ENCODE results near the gene CASP9.
"Not testable (repeated sequence)": the region's sequence is repeated elsewhere in the genome, so short reads cannot be mapped to it uniquely, and the experiment has no call there.

CASP9 gene

GRCh38 chr1:15525050-15526020 is 1.3 kb upstream of the CASP9 start:
- DNase-seq = no peak

DNA sequence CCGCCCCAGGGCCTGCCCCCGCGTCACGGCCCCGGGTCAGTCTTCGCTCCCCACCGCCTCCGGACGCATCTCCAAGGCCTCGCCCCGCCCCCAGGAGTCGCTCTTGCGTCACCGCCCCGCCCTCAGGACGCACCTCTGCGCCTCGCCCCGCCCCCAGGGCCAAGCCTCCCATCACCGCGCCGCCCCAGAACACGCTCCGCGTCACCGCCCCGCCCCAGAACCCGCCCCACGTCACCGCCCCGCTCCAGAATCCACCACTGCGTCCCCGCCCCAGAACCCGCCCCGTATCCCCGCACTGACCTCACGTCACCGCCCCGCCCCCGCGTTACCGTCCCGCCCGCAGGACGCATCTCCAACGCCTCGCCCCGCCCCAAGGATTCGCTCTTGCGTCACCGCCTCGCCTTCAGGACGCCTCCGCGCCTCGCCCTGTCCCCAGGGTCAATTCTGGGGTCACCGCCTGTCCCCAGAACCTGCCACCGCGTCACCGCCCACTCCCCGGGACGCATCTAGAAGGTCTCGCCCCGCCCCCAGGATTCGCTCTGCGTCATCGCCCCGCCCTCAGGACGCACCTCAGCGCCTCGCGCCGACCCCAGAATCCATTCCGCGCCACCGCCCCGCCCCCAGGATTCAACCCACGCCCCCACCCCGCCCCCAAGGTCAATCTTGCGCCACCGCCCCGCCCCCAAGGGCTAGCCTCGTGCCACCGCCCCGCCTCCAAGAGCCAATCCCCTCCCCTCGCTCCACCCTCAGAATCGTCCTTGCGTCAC is 451 bp upstream of the CASP9 start:
- peak; percentile 99 for DNase-seq

- no peak for DNase-seq
Measured at GRCh38 chr1:15523104-15524020, 653 bp downstream of the CASP9 start.

DNA sequence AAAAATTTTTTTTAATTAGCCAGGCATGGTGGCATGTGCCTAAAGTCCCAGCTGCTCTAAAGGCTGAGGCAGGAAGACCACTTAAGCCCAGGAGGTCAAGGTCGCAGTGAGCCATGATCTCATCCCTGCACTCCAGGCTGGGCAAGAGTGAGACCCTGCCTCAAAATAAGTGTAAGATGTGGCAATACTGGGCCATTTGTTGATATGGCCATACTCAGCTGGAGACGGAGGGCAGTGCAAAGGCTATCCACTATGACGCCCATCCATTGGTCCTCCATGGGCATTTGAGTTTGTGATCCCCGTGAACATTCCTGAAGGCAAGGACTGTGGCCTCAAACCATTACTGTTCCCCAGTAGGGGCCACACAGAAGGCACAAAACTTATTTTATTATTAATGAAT is 1.5 kb downstream of the CASP9 start:
- DNase-seq = no peak

GRCh38 chr1:15521206-15521906 is 2.7 kb downstream of the CASP9 start:
- DNase-seq = not testable (repeated sequence)

DNA sequence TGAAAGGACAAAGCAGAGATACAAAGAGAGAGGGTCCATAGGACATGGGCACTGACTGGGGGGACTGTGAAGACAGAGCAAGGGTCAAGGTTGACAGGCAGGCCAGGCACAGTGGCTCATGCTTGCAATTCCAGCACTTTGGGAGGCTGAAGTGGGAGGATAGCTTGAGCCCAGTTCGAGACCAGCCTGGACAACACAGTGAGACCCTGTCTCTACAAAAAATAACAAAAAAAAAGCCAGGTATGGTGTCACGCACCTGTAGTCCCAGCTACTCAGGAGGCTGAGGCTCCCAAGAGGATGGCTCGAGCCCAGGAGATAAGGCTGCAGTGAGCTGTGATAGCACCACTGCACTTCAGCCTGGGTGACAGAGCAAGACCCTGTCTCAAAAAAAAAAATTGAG is 4.4 kb downstream of the CASP9 start:
- DNase-seq = no peak

DNA sequence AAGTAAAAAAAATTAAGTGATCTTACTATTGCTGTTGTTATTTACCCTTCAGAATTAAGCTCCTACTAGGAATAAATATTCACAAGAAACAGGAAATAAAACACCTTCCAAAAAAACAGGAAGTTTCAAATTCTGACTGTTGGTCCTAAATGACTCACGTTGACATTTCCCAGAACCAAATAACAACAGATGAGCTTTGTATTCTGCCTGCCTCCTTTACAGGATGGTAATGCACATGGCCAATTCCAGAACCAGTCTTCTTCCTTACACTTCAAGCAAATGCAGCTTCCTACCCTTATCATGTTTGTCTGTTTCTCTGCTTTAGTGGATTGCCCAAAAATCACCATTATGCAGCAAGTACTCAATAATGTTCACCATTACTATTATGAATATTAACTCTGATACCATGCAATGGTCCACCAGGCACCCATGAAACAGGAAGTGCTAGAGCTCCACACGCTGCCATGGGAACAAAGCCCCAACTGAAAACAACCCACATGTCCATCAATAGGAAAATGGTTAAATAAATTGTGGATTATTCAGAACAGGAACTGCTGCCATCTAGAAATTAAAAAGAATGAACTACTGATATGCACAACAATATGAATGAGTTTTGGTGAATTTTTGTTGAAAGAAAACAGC is 8.9 kb downstream of the CASP9 start:
- DNase-seq = no peak

- not testable (repeated sequence) for DNase-seq
Measured at GRCh38 chr1:15514557-15514956, 9.5 kb downstream of the CASP9 start.

- no peak for DNase-seq
Measured at GRCh38 chr1:15513919-15514318, 10.1 kb downstream of the CASP9 start.

GRCh38 chr1:15513192-15513591 is 10.8 kb downstream of the CASP9 start:
- DNase-seq = no peak

- DNase-seq = no peak
Measured at GRCh38 chr1:15510611-15511405, 13.2 kb downstream of the CASP9 start.

DNA sequence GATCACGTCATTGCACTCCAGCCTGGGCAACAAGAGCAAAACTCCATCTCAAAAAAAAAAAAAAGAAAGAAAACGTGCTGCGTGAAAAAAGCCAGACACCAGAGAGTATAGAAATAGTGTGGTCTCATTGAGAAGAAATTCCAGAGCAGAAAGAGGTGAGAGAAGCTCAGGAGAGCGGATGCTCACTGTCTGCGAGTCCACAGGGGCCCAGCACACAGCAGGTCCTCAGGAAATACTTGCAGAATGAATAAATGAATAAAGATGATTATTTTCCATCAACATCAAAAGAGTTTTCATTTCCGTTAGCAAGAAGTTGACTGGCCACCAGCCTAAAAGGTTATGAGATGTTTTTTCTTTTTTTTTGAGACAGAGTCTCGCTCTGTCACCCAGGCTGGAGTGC is 14.4 kb downstream of the CASP9 start:
- DNase-seq = no peak

- no peak for DNase-seq
Measured at GRCh38 chr1:15508700-15509487, 15.1 kb downstream of the CASP9 start.

DNA sequence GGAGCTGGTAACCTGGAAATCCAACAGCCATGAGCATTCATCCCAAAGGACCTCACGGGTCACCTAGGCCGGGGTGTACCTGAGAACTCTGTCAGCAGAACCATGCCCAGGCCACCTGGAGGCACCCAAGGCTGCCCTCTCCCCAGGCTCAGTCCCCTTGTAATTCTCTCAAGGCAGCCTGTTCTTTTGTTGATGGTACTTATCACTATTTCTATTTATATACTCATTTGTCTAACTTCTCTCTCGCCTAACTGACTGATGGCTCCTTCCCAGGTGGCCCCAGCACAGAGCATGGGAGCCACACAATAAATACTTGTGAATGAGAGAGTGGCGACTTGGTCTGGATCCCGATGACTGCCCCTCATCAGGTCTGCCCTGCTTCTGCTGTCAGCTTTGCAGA is 16.7 kb downstream of the CASP9 start:
- DNase-seq = no peak

DNA sequence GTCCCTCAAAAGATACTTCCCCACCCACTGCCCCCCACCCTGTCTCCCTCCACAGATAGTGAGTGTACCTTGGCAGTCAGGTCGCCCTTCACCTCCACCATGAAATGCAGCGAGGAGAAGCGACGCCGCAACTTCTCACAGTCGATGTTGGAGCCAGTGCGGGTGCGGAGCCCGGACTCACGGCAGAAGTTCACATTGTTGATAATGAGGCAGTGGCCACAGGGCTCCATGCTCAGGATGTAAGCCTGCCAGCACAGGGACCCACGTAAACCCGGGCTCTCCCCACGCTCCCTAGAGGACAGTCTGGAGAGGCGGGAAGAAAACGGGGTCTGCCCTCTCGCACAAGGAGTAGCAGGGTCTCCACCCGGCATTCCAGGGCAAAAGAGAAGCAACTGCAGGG is 17.2 kb downstream of the CASP9 start:
- DNase-seq = no peak

- no peak for DNase-seq
Measured at GRCh38 chr1:15504436-15504835, 19.6 kb downstream of the CASP9 start.

DNA sequence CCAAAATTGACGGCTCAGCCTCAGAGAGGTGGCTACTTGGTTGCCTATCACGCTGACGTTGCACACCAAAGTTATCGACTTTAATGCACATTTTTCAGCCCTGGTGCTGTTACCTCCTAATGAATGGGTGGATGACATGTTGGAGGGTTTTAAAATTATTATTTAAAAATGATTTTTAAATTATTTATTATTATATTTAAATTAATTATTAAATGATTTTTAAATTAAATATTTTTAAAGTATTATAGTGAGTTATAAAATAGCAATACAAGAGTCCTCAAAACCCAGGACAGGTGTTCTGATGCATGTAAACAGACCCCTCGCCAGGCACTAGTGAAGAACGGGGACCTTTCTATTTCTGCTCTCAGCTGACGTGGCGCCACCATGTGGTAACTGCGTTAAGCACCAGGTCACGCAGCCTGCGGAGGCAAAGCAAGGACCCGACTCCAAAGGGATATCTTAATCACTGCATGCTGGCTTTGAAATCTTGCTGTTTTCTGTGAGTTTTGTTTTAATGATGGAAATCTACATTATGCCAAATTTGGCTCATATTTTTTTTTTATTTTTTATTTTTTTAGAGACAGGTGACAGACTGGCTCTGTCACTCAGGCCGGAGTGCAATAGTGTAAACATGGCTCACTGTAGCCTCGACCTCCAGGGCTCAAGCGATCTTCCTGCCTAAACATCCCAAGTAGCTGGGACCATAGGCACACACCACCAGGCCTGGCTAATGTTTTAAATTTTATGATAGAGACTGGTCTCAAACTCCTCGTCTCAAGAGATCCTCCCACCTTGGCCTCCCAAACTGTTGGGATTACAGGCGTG is 22.6 kb downstream of the CASP9 start:
- peak; percentile 36 for DNase-seq

DNA sequence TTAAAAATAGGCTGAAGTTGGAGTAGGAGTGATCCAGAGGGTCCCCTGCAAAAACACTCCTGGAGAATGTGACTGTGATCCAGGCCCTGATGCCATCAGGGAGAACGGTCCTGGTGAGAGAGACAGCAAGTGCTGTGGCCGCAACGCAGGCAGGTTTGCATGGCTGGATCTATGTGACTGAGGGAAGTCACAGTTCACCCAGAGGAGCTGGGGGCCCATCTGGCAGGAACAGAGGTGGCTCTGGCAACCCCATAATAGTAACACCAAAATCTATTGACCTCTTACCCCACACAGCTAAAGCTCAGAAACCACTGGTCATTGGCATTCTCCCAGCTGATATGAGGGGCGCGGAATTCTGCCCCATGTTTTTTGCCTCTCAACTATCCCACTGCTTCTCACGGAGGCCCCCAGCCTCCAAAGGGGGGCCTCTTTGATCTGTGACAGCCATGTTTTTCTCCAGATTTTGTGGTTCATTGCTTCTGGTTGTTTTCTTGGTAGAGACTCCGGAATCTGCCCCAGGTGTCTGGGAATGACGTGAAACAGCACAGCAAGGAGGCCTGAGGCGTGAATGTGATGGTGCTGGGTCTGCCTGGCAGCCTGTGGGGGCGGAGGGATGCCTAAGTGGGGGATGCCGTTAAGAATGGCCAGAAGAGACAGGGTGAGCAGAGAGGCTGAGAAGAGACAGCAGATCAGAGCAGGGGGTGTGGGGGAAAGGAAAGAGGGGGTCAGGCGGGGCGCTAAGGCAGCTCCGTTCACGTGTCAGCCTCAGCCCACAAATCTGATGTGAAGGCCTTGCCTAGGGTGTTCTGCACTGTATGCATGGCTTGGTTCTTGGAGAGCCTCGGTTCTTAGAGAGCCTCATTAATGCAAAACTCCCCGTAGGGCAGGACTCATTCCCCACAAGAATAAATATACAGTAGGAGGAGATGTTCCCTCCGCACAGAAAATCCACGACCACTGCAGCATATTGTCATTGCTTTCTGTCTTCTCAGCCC is 23.5 kb downstream of the CASP9 start:
- no peak for DNase-seq
